Activated T-cell treated with anti-CD3 and anti-CD28 coated beads, Interleukin-2, amount 50 U/mL, for 72 hours (primary cell): ENCODE results near the gene TK2. TPM values are rescaled to one million over a fixed set of nuclear protein-coding genes. Genes with fewer than 3 reads are reported as not detected.

Source experiments
- ATAC-seq, 2 donors: fragments of 150-1000 bp; cut with Tn5 transposase; replicated peaks in 1 of 2; 2 replicates each; pipeline ENCODE4 v1.10.0; 2021; ENCODE audit warnings: moderate library complexity in 2 of 2, mild to moderate bottlenecking in 1 of 2
- DNase-seq, 2 donors: peaks; one replicate each; pipeline ENCODE4 v3.0.0; 2021 to 2022; ENCODE audit warnings: mixed read lengths in 1 of 2
- H3K27ac Mint-ChIP-seq: one replicate; pipeline ENCODE4 v1.8.0; 2022; ENCODE audit warnings: mild to moderate bottlenecking, moderate library complexity, mixed read lengths
- H3K27me3 Mint-ChIP-seq: one replicate; pipeline ENCODE4 v1.8.0; 2022; ENCODE audit warnings: low read depth, mixed read lengths
- H3K36me3 Mint-ChIP-seq, 2 donors: one replicate each; pipeline ENCODE4 v1.8.0; 2022; ENCODE audit warnings: mixed read lengths in 2 of 2, mild to moderate bottlenecking in 1 of 2; ENCODE audit not compliant: insufficient read depth in 2 of 2
- H3K4me1 Mint-ChIP-seq: one replicate; pipeline ENCODE4 v1.8.0; 2022; ENCODE audit warnings: low read depth, mixed read lengths
- H3K4me3 Mint-ChIP-seq, 2 donors: one replicate each; pipeline ENCODE4 v1.8.0; 2022; ENCODE audit warnings: mild to moderate bottlenecking in 2 of 2, mixed read lengths in 2 of 2, moderate library complexity in 2 of 2
- H3K9me3 Mint-ChIP-seq, 2 donors: one replicate each; pipeline ENCODE4 v1.8.0; 2022; ENCODE audit warnings: mixed read lengths in 2 of 2
- total RNA-seq, 2 donors: library from RNA; stranded (reverse); gene quantifications; one replicate each; pipeline ENCODE4 v1.2.3, GENCODE V29; 2022

TK2 gene
- total RNA-seq, 2 donors from 2014 or later = 16.4 to 16.6 TPM

GRCh38 chr16:66484453-66485213 is 65.3 kb downstream of the TK2 start:
- H3K4me3 Mint-ChIP-seq = no peak overlapping the region
- H3K9me3 Mint-ChIP-seq = no peaks in the 10 kb centered on the region
- DNase-seq (no peak), ATAC-seq (no peak)
- no peak overlapping the region for H3K27ac Mint-ChIP-seq
- H3K4me1 Mint-ChIP-seq = peaks cover 18% of the 10 kb centered on the region
- no peaks in the 10 kb centered on the region for H3K27me3 Mint-ChIP-seq
- H3K36me3 Mint-ChIP-seq = no peaks in the 10 kb centered on the region

- Mint-ChIP-seq H3K4me1 (peaks cover 21% of the 10 kb centered on the region), H3K9me3 (no peaks in the 10 kb centered on the region), H3K4me3 (peak overlapping the region; percentile 55 to 59), H3K27me3 (no peaks in the 10 kb centered on the region), H3K36me3 (no peaks in the 10 kb centered on the region), H3K27ac (peak overlapping the region; percentile 45)
- peak; percentile 82 to 86 for DNase-seq
- peak; percentile 78 to 80 for ATAC-seq
Observed at GRCh38 chr16:66483689-66484452, 66.1 kb downstream of the TK2 start.

GRCh38 chr16:66481943-66482390 is 68.0 kb downstream of the TK2 start:
- H3K4me3 Mint-ChIP-seq = no peak overlapping the region
- no peaks in the 10 kb centered on the region for H3K36me3 Mint-ChIP-seq
- ATAC-seq = no peak
- no peak overlapping the region for H3K27ac Mint-ChIP-seq
- H3K27me3 Mint-ChIP-seq = no peaks in the 10 kb centered on the region
- no peak for DNase-seq
- peaks cover 27% of the 10 kb centered on the region for H3K4me1 Mint-ChIP-seq
- no peaks in the 10 kb centered on the region for H3K9me3 Mint-ChIP-seq

- H3K27me3 Mint-ChIP-seq = no peaks in the 10 kb centered on the region
- no peak for DNase-seq
- H3K4me3 Mint-ChIP-seq = no peak overlapping the region
- H3K27ac Mint-ChIP-seq = no peak overlapping the region
- no peaks in the 10 kb centered on the region for H3K36me3 Mint-ChIP-seq
- no peaks in the 10 kb centered on the region for H3K9me3 Mint-ChIP-seq
- peaks cover 27% of the 10 kb centered on the region for H3K4me1 Mint-ChIP-seq
- no peak for ATAC-seq
Observed at GRCh38 chr16:66481081-66481942, 68.6 kb downstream of the TK2 start.

- Mint-ChIP-seq H3K9me3 (no peaks in the 10 kb centered on the region), H3K27ac (no peak overlapping the region), H3K36me3 (no peaks in the 10 kb centered on the region)
Observed at GRCh38 chr16:66480265-66481080, 69.4 kb downstream of the TK2 start.

GRCh38 chr16:66479661-66480264 is 70.2 kb downstream of the TK2 start:
- Mint-ChIP-seq H3K4me3 (no peak overlapping the region), H3K27ac (no peak overlapping the region), H3K4me1 (peaks cover 31% of the 10 kb centered on the region), H3K27me3 (no peaks in the 10 kb centered on the region), H3K36me3 (no peaks in the 10 kb centered on the region), H3K9me3 (no peaks in the 10 kb centered on the region)
- DNase-seq (no peak), ATAC-seq (no peak)

More at GRCh38 chr16:66480265-66481080, 69.4 kb downstream of the TK2 start:
- Mint-ChIP-seq H3K4me1 (peaks cover 27% of the 10 kb centered on the region), H3K27me3 (no peaks in the 10 kb centered on the region), H3K4me3 (no peak overlapping the region)
- ATAC-seq = no peak
- DNase-seq = no peak

GRCh38 chr16:66478733-66479511 is 71.0 kb downstream of the TK2 start:
- Mint-ChIP-seq H3K27ac (no peak overlapping the region), H3K4me3 (no peak overlapping the region), H3K4me1 (peaks cover 34% of the 10 kb centered on the region), H3K27me3 (no peaks in the 10 kb centered on the region), H3K36me3 (no peaks in the 10 kb centered on the region), H3K9me3 (no peaks in the 10 kb centered on the region)
- peak; percentile 82 to 86 for DNase-seq
- ATAC-seq = peak; percentile 82 to 87

GRCh38 chr16:66477028-66477515 is 72.8 kb downstream of the TK2 start:
- ATAC-seq (no peak), DNase-seq (no peak)
- no peak overlapping the region for H3K4me3 Mint-ChIP-seq
- no peaks in the 10 kb centered on the region for H3K27me3 Mint-ChIP-seq
- no peak overlapping the region for H3K27ac Mint-ChIP-seq
- no peaks in the 10 kb centered on the region for H3K9me3 Mint-ChIP-seq
- no peaks in the 10 kb centered on the region for H3K36me3 Mint-ChIP-seq
- H3K4me1 Mint-ChIP-seq = peaks cover 25% of the 10 kb centered on the region

- H3K4me1 Mint-ChIP-seq = peaks cover 25% of the 10 kb centered on the region
- ATAC-seq = peak in 1 of 2 donors; percentile 29
- peak; percentile 56 to 65 for DNase-seq
- H3K4me3 Mint-ChIP-seq = no peak overlapping the region
- no peaks in the 10 kb centered on the region for H3K9me3 Mint-ChIP-seq
- H3K27ac Mint-ChIP-seq = no peak overlapping the region
- H3K27me3 Mint-ChIP-seq = no peaks in the 10 kb centered on the region
- no peaks in the 10 kb centered on the region for H3K36me3 Mint-ChIP-seq
Observed at GRCh38 chr16:66476328-66477027, 73.4 kb downstream of the TK2 start.

- no peak for DNase-seq
- H3K27ac Mint-ChIP-seq = no peak overlapping the region
- H3K36me3 Mint-ChIP-seq = no peaks in the 10 kb centered on the region
- no peak overlapping the region for H3K4me3 Mint-ChIP-seq
- no peaks in the 10 kb centered on the region for H3K27me3 Mint-ChIP-seq
- ATAC-seq = no peak
- H3K9me3 Mint-ChIP-seq = no peaks in the 10 kb centered on the region
- peaks cover 25% of the 10 kb centered on the region for H3K4me1 Mint-ChIP-seq
Observed at GRCh38 chr16:66475232-66475631, 74.7 kb downstream of the TK2 start.

- Mint-ChIP-seq H3K4me1 (peaks cover 25% of the 10 kb centered on the region), H3K27ac (peak overlapping the region; percentile 8), H3K36me3 (no peaks in the 10 kb centered on the region), H3K27me3 (no peaks in the 10 kb centered on the region), H3K4me3 (peak overlapping the region; percentile 5 to 19), H3K9me3 (no peaks in the 10 kb centered on the region)
- DNase-seq (peak; percentile 68 to 73), ATAC-seq (peak; percentile 92 to 93)
Observed at GRCh38 chr16:66474750-66475199, 75.1 kb downstream of the TK2 start.
